DOHH2 (cell line): ENCODE data around the gene CCDC38.

Experiments used
- H3F3A ChIP-seq: fragments of 200-600 bp; sonication (generic), shearing (Covaris generic); 2 replicates; pipeline ENCODE4 v1.6.0; 2016; ENCODE audit warnings: antibody characterized with exemption, mild to moderate bottlenecking; ENCODE audit not compliant: control insufficient read depth, insufficient read depth
- H3K27ac ChIP-seq: fragments of 200-600 bp; sonication (generic); 2 replicates; pipeline ENCODE4 v1.5.1; 2014; ENCODE audit warnings: low read depth, mild to moderate bottlenecking, low read length, moderate library complexity
- H3K27me3 ChIP-seq: fragments of 200-600 bp; sonication (generic); 2 replicates; pipeline ENCODE4 v1.6.1; 2014; ENCODE audit warnings: mild to moderate bottlenecking, low read length, mixed read lengths; ENCODE audit not compliant: control insufficient read depth
- H3K36me3 ChIP-seq: fragments of 200-600 bp; sonication (generic); 2 replicates; pipeline ENCODE4 v1.6.1; 2014; ENCODE audit warnings: mild to moderate bottlenecking, low read length, moderate library complexity, mixed read lengths; ENCODE audit not compliant: control insufficient read depth
- H3K4me1 ChIP-seq: fragments of 200-600 bp; sonication (generic); 2 replicates; pipeline ENCODE4 v1.6.1; 2014; ENCODE audit warnings: mild to moderate bottlenecking, low read length, mixed read lengths; ENCODE audit not compliant: control insufficient read depth
- H3K4me2 ChIP-seq: fragments of 200-600 bp; sonication (generic); 2 replicates; pipeline ENCODE4 v1.6.0; 2014; ENCODE audit warnings: mild to moderate bottlenecking, low read length, moderate library complexity
- H3K4me3 ChIP-seq: fragments of 200-600 bp; sonication (generic); 2 replicates; pipeline ENCODE4 v1.5.1; 2014; ENCODE audit warnings: mild to moderate bottlenecking, low read length, mixed read lengths
- H3K79me2 ChIP-seq: fragments of 200-600 bp; sonication (generic); 2 replicates; pipeline ENCODE4 v1.6.1; 2014; ENCODE audit warnings: mild to moderate bottlenecking, low read length, mixed read lengths; ENCODE audit not compliant: control insufficient read depth
- H3K9me2 ChIP-seq: fragments of 200-600 bp; sonication (generic); replicated peaks from 2 replicates; pipeline ENCODE4 v1.6.1; 2014; ENCODE audit warnings: mild to moderate bottlenecking, low read length, mixed read lengths; ENCODE audit not compliant: control insufficient read depth
- H3K9me3 ChIP-seq: fragments of 200-600 bp; sonication (generic); 2 replicates; pipeline ENCODE4 v1.6.1; 2014; ENCODE audit warnings: antibody characterized with exemption, low read length, mixed read lengths; ENCODE audit not compliant: control insufficient read depth, insufficient read depth
- H4K20me1 ChIP-seq: fragments of 200-600 bp; sonication (generic); 2 replicates; pipeline ENCODE4 v1.6.0; 2014; ENCODE audit warnings: low read depth, mild to moderate bottlenecking, antibody characterized with exemption, low read length, moderate library complexity; ENCODE audit not compliant: control insufficient read depth, insufficient read depth
- EZH2phosphoT487 ChIP-seq: fragments of 200-600 bp; sonication (generic); IDR thresholded peaks from 2 replicates; pipeline ENCODE4 v1.6.1; 2017; ENCODE audit warnings: borderline replicate concordance, mild to moderate bottlenecking, antibody characterized with exemption, low read length, moderate library complexity, mixed read lengths
- TF ChIP-seq, protein P1 (sequence below): fragments of 200-600 bp; sonication (generic); IDR thresholded peaks from one replicate; pipeline ENCODE4 v1.5.1; 2014; ENCODE audit warnings: antibody characterized with exemption, mild to moderate bottlenecking, low read depth, low read length; ENCODE audit not compliant: poor library complexity, severe bottlenecking

CCDC38 gene

DNA sequence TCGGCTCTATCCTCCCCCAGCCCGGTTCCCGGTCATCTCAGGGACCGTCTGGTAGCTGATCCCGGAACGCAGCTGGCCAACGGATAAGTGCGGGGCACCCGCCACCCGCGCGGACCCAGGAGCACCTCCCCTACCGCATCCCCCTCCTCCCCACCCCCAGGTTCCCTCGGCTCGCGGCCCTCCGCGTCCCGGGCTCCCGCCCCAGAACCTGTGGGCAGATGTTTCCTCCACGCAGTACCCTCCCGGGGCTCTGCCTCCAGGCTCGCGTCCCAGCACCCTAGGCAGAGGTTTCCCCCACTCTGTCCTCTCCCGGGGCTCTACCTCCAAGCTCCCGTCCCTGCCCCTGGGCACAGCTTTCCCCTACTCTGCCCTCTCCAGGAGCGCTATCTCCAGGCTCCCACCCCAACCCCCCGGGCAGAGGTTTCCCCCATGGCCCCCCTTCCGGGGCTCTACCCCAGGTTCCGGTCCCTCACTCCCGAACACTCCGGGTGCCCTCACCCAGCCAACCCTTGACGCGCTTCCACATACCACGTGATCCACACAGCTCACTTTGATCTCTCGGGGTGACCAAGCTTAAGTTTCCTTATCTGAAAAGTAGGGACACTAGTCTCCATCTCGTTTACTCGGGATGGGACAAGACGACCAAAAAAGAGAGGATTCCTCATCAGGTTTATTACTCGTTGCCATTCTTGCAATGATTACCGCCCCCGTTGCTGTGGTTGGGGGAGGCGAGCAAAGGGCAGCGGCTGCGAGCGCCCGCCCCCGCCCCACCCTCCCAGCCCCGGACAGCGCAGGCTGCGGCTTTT, at the start of gene CCDC38:
Gene CCDC38, minus strand, starts transcription at position 91 of the 806 bp plus-strand sequence. CDS start 6,105 bp downstream, outside the sequence.
- H3K9me3 ChIP-seq: no peaks in the 10 kb centered on the region
- no peaks in the 10 kb centered on the region for H4K20me1 ChIP-seq
- TF ChIP-seq, protein P1, sequence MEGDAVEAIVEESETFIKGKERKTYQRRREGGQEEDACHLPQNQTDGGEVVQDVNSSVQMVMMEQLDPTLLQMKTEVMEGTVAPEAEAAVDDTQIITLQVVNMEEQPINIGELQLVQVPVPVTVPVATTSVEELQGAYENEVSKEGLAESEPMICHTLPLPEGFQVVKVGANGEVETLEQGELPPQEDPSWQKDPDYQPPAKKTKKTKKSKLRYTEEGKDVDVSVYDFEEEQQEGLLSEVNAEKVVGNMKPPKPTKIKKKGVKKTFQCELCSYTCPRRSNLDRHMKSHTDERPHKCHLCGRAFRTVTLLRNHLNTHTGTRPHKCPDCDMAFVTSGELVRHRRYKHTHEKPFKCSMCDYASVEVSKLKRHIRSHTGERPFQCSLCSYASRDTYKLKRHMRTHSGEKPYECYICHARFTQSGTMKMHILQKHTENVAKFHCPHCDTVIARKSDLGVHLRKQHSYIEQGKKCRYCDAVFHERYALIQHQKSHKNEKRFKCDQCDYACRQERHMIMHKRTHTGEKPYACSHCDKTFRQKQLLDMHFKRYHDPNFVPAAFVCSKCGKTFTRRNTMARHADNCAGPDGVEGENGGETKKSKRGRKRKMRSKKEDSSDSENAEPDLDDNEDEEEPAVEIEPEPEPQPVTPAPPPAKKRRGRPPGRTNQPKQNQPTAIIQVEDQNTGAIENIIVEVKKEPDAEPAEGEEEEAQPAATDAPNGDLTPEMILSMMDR: no peak
- no peak for TF ChIP-seq EZH2phosphoT487
- H3K36me3 ChIP-seq: no peaks in the 10 kb centered on the region
- no peaks in the 10 kb centered on the region for H3F3A ChIP-seq
- H3K27me3 ChIP-seq: peaks cover 7% of the 10 kb centered on the region; the same call in 1 of the 2 replicates
- H3K27ac ChIP-seq: peak within 1 kb of the TSS; percentile 45
- H3K4me1 ChIP-seq: peaks cover 10% of the 10 kb centered on the region
- H3K79me2 ChIP-seq: peaks cover 6% of the 10 kb centered on the region; the same call in 1 of the 2 replicates
- no peaks in the 10 kb centered on the region for H3K9me2 ChIP-seq
- peak within 1 kb of the TSS; percentile 88 for H3K4me3 ChIP-seq
- peak within 1 kb of the TSS; percentile 86 for H3K4me2 ChIP-seq

DNA sequence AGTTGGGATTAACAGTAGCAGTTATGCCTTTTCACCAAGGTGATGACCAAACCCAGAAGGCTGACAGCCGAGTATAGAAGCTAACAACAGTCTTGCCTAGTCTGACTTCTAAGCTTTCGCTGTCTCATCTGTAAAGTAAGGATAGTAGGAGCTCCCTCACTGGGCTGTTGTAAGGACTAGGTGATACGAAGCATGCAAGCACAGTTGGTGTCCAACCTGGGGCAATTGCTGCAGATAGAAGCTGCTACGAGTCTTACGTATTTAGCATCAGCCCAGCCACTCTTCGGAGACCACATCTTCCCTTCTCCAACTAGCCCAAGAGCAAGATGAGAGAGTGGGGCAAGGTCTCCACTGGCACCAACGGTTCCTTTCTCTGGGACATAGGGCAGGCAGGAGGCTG, 47.7 kb upstream of the CCDC38 start:
- no peaks in the 10 kb centered on the region for H3K9me3 ChIP-seq
- TF ChIP-seq, protein P1: no peak
- TF ChIP-seq EZH2phosphoT487: no peak
- H3K4me1 ChIP-seq: no peaks in the 10 kb centered on the region
- no peaks in the 10 kb centered on the region for H3K9me2 ChIP-seq
- H3K4me2 ChIP-seq: no peak overlapping the region
- no peak overlapping the region for H3K27ac ChIP-seq
- no peaks in the 10 kb centered on the region for H3F3A ChIP-seq
- H3K27me3 ChIP-seq: no peaks in the 10 kb centered on the region
- H3K36me3 ChIP-seq: no peaks in the 10 kb centered on the region
- no peak overlapping the region for H3K4me3 ChIP-seq
- no peaks in the 10 kb centered on the region for H3K79me2 ChIP-seq
- H4K20me1 ChIP-seq: no peaks in the 10 kb centered on the region

DNA sequence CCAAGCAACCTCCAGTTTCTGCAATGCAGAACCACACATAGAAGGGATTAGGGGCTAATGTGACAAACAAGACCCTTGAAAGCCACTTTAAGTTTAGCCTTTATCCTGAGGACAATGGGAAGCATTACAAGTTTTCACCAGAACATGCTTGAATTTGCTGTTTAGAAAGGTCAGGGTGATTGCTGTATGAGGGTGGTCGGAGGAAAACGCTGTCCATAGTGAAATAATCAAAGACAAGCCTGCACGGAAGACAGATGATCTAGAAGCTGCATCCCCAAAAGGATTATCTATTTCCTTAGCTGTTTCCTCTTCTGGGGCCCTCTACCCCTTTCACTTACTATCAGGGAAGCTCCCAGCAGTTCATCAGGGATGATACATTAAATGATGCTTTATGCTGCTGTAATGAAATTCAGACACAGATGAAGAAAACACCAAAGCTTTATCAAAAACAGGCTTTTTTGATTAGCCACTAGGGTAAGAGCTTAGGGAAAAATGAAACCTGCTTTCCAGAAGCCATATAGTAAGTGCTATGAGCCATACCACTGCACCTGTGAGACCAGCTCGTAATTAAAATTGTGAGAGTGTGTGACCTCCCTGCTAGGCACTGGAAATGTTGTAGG, 47.2 kb upstream of the CCDC38 start:
- Histone ChIP-seq H3K27me3 (no peaks in the 10 kb centered on the region), H3K79me2 (no peaks in the 10 kb centered on the region), H3K9me2 (no peaks in the 10 kb centered on the region), H3K4me1 (no peaks in the 10 kb centered on the region), H3K4me2 (no peak overlapping the region), H3K4me3 (no peak overlapping the region), H3K9me3 (no peaks in the 10 kb centered on the region), H3K36me3 (no peaks in the 10 kb centered on the region), H4K20me1 (no peaks in the 10 kb centered on the region), H3F3A (no peaks in the 10 kb centered on the region), H3K27ac (no peak overlapping the region)
- TF ChIP-seq EZH2phosphoT487: no peak
- TF ChIP-seq, protein P1: no peak
